SK-N-MC (cell line): ENCODE measurements around the gene AP4E1.
"Not testable (repeated sequence)": the region's sequence is repeated elsewhere in the genome, so short reads cannot be mapped to it uniquely, and the experiment has no call there.

Experiments
- DNase-seq: peaks from one replicate; pipeline ENCODE4 v3.0.0-alpha.2; 2011; ENCODE audit warnings: low read depth, low spot score
- H3K27ac ChIP-seq: fragments of 200-600 bp; sonication (generic); 2 replicates; pipeline ENCODE4 v1.5.1; 2016; ENCODE audit warnings: mixed run types
- H3K36me3 ChIP-seq: fragments of 200-600 bp; sonication (generic); 2 replicates; pipeline ENCODE4 v1.6.1; 2017; ENCODE audit warnings: antibody characterized with exemption, low read length, mixed read lengths; ENCODE audit not compliant: insufficient read depth
- H3K4me3 ChIP-seq: fragments of 200-600 bp; sonication (generic); 2 replicates; pipeline ENCODE4 v1.5.1; 2016
- H3K9ac ChIP-seq: fragments of 200-600 bp; sonication (generic); 2 replicates; pipeline ENCODE4 v1.8.0; 2017; ENCODE audit warnings: mixed run types, mixed read lengths; ENCODE audit not compliant: insufficient read length
- H3K9me3 ChIP-seq: fragments of 200-600 bp; sonication (generic); 2 replicates; pipeline ENCODE4 v1.6.1; 2017; ENCODE audit warnings: low read depth, mild to moderate bottlenecking, antibody characterized with exemption, low read length, moderate library complexity, mixed read lengths
- EZH2 ChIP-seq: fragments of 200-600 bp; sonication (generic); IDR thresholded peaks from one replicate; pipeline ENCODE4 v1.6.1; 2017; ENCODE audit warnings: antibody characterized with exemption
- FOXP2 ChIP-seq: optimal IDR thresholded peaks from 2 replicates; pipeline ENCODE3; 2011; ENCODE audit warnings: mild to moderate bottlenecking, moderate library complexity; ENCODE audit not compliant: insufficient read depth; ENCODE audit errors: extremely low read length, control extremely low read depth
- POLR2AphosphoS5 ChIP-seq: IDR thresholded peaks from 2 replicates; pipeline ENCODE4 v1.6.1; 2012; ENCODE audit warnings: mild to moderate bottlenecking, low read depth, low read length, borderline replicate concordance

AP4E1 gene

DNA sequence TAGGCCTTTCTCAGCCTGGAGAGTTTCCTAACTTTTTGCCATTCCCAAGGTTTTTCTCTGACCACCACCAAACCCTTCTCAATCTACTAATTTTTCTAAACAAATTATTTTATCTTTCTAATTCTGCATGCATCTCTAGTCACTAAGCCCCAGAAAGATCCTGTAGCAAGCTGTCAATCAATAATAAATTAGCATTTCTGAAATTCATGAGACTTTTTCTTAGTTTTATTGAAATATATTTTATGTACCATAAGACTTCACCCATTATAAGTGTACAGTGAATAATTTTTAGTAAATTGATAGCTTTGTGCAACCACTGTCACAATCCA, 22.4 kb upstream of the AP4E1 start:
- H3K9ac ChIP-seq = no peak overlapping the region
- DNase-seq = no peak
- TF ChIP-seq FOXP2 = no peak
- no peak for TF ChIP-seq EZH2
- TF ChIP-seq POLR2AphosphoS5 = no peak
- H3K9me3 ChIP-seq = no peaks in the 10 kb centered on the region
- no peak overlapping the region for H3K27ac ChIP-seq
- no peak overlapping the region for H3K4me3 ChIP-seq
- H3K36me3 ChIP-seq = no peaks in the 10 kb centered on the region

DNA sequence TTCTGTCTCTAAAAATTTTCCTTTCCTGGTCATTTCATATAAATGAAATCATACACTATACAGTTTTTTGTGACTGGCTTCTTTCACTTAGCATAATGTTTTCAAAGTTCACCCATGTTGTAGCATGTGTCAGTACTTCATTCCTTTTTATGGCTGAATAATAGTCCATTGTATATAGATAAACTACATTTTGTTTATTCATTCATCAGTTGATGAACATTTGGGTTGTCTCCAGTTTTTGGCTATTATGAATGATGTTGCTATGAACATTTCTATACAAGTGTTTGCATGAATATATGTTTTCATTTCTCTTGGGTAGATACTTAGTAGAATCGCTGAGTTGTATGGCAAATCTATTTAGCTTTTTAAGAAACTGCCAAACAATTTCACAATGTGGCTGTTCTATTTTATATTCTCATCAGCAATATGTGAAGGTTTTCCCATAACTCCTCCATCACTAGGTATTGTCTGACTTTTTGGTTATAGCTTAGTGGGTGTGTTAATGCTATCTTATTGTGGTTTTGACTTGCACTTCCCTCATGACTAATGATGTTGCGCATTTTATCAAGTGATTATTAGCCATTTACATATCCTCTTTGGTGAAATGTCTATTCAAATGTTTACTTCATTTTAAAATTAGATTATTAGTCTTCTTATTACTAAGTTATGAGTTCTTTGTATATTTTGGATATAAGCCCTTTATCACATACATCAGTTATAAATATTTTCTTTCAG, 21.7 kb upstream of the AP4E1 start:
- Histone ChIP-seq H3K9ac (no peak overlapping the region), H3K9me3 (no peaks in the 10 kb centered on the region), H3K27ac (no peak overlapping the region), H3K4me3 (no peak overlapping the region), H3K36me3 (no peaks in the 10 kb centered on the region)
- TF ChIP-seq EZH2 (no peak), POLR2AphosphoS5 (no peak), FOXP2 (no peak)
- no peak for DNase-seq

DNA sequence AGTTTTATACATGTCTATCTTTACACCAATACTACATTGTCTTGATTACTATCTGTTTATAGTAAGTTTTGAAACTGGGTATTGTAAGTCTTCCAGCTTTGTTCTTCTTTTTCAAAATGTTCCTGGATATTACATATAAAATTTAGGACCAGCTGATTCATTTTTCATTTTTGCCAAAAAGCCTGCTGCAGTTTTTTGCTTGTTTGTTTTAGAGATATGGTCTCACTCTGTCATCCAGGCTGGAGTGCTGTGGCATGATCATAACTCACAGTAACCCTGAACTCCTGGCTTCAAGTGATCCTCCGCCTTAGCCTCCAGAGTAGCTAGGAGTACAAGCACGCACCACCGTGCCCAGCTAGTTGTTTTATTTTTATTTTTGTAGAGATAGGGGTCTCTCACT, 20.4 kb upstream of the AP4E1 start:
- Histone ChIP-seq H3K27ac (no peak overlapping the region), H3K36me3 (no peaks in the 10 kb centered on the region), H3K9me3 (no peaks in the 10 kb centered on the region), H3K4me3 (no peak overlapping the region), H3K9ac (no peak overlapping the region)
- no peak for TF ChIP-seq EZH2
- TF ChIP-seq FOXP2 = no peak
- TF ChIP-seq POLR2AphosphoS5 = no peak
- DNase-seq = no peak

DNA sequence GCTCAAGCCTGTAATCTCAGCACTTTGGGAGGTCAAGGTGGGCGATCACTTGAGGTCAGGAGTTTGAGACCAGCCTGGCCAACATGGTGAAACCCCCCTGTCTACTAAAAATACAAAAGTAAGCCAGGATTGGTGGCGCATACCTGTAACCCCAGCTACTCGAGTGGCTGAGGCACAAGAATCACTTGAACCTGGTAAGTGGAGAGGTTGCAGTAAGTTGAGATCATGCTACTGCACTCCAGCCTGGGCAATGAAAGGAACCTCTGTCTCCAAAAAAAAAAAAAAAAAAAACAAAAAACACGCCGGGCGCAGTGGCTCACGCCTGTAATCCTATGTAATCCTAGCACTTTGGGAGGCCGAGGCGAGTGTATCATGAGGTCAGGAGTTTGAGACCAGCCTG, 18.9 kb upstream of the AP4E1 start:
- Histone ChIP-seq H3K9ac (no peak overlapping the region), H3K36me3 (no peaks in the 10 kb centered on the region), H3K9me3 (no peaks in the 10 kb centered on the region), H3K4me3 (no peak overlapping the region), H3K27ac (no peak overlapping the region)
- TF ChIP-seq EZH2 = no peak
- TF ChIP-seq POLR2AphosphoS5 = no peak
- TF ChIP-seq FOXP2 = no peak
- DNase-seq = no peak

DNA sequence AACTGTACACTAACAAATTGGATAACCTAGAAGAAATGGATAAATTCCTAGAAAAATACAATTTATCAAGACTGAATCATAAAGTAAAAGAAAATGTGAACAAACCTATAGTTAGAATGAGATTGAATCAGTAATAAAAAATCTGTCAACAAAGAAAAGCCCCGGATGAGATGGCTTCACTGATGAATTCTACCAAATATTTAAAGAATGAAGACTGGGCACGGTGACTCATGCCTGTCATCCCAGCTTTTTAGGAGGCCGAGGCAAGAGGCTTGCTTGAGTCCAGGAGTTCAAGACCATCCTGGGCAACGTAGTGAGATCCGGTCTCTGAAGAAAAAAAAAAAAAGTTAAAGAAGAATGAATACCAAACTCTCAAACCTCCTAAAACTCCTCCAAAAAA, 17.7 kb upstream of the AP4E1 start:
- no peak for DNase-seq
- H3K9me3 ChIP-seq = no peaks in the 10 kb centered on the region
- no peak overlapping the region for H3K27ac ChIP-seq
- TF ChIP-seq EZH2 (no peak), POLR2AphosphoS5 (no peak), FOXP2 (no peak)
- H3K4me3 ChIP-seq = no peak overlapping the region
- H3K36me3 ChIP-seq = no peaks in the 10 kb centered on the region
- no peak overlapping the region for H3K9ac ChIP-seq

DNA sequence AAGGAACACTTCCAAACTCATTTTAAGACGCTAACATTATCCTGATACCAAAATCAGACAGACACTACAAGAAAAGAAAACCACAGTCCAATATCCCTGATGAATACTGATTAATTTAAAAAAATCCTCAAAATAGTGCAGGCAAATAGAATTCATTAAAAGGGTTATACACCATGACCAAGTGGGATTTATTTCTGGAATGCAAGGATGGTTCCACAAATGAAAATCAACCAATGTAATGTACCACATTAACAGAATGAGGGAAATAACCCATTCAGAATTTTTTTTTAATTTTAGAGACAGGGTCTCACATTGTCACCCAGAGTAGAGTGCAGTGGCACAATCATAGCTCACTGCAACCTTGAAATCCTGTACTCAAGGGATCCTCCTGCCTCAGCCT, 17.3 kb upstream of the AP4E1 start:
- DNase-seq = no peak
- Histone ChIP-seq H3K4me3 (no peak overlapping the region), H3K36me3 (no peaks in the 10 kb centered on the region), H3K9ac (no peak overlapping the region), H3K27ac (no peak overlapping the region), H3K9me3 (no peaks in the 10 kb centered on the region)
- no peak for TF ChIP-seq FOXP2

DNA sequence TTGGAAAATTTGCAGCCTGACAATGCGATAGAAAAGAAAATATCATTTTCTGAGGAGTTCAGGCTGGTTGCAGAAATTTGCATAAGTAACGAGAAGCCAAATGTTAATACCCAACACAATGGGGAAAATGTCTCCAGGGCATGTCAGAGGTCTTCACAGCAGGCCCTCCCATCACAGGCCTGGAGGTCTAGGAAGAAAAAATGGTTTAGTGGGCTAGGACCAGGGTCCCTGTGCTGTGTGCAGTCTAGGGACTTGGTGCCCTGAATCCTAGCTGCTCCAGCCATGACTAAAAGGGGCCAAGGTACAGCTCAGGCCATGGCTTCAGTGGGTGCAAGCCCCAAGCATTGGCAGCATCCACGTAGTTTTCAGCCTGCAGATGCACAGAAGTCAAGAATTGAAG, 14.5 kb upstream of the AP4E1 start:
- no peaks in the 10 kb centered on the region for H3K9me3 ChIP-seq
- no peak overlapping the region for H3K9ac ChIP-seq
- no peak overlapping the region for H3K4me3 ChIP-seq
- no peak for DNase-seq
- no peaks in the 10 kb centered on the region for H3K36me3 ChIP-seq
- no peak for TF ChIP-seq EZH2
- no peak for TF ChIP-seq POLR2AphosphoS5
- no peak for TF ChIP-seq FOXP2
- no peak overlapping the region for H3K27ac ChIP-seq

DNA sequence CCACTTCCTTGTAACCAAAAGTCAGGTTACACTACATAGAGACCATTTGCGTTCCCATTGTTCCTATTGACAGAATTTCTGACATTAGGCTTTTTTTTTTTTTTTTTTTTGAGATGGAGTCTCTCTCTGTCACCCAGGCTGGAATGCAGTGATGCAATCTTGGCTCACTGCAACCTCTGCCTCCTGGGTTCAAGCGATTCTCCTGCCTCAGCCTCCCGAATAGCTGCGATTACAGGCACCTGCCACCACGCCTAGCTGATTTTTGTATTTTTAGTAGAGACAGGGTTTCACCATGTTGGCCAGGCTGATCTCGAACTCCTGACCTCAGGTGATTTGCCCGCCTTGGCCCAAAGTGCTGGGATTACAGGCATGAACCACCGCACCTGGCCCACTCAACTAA, 7.1 kb upstream of the AP4E1 start:
- not testable (repeated sequence) for H3K9ac ChIP-seq, DNase-seq, H3K9me3 ChIP-seq

DNA sequence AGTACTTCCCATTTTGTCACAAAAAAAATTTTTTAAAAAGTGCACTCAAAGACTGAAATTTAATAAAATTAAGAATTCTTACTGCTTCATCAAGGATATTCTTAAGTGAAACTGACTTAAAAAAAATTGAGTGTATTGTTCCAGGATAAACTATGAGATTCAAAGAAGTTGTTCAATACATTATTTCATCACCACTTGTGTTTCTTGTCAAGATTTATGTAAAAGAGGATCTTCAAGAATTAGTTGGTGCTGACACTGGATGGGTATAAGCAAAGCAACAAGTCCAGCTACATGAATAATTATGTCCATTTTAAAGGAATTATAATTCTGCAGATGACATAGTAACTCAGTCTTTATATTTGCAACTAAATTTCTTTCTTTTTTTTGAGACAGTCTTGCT, 4.3 kb upstream of the AP4E1 start:
- DNase-seq = no peak
- no peak overlapping the region for H3K27ac ChIP-seq
- no peak for TF ChIP-seq FOXP2
- no peak for TF ChIP-seq EZH2
- no peak for TF ChIP-seq POLR2AphosphoS5
- H3K36me3 ChIP-seq = no peaks in the 10 kb centered on the region
- no peak overlapping the region for H3K9ac ChIP-seq
- no peaks in the 10 kb centered on the region for H3K9me3 ChIP-seq
- no peak overlapping the region for H3K4me3 ChIP-seq

More for the DNA sequence above, 7.1 kb upstream of the AP4E1 start:
- not testable (repeated sequence) for H3K27ac ChIP-seq, H3K36me3 ChIP-seq, H3K4me3 ChIP-seq
